HepG2 (cell line): ENCODE results near the gene VPS26A. TPM values are rescaled to one million over a fixed set of nuclear protein-coding genes. Genes with fewer than 3 reads are reported as not detected.

ENCODE experiments used
- AHDC1 ChIP-seq: sonication (generic); formaldehyde crosslinking; IDR thresholded peaks from 2 replicates; pipeline ENCODE4 v1.5.1; 2020; ENCODE audit warnings: mild to moderate bottlenecking, missing genetic modification reagents, borderline replicate concordance
- MBNL3 ChIP-seq: fragments of 250-450 bp; sonication (Bioruptor Pico); conservative IDR thresholded peaks from 2 replicates; pipeline ENCODE4 v1.8.0; 2022; ENCODE audit warnings: mild to moderate bottlenecking, inconsistent platforms
- RERE ChIP-seq: IDR thresholded peaks from 2 replicates; pipeline ENCODE4 v1.6.1; 2016; ENCODE audit warnings: low read depth, missing genetic modification reagents, missing compliant biosample characterization
- TFDP1 ChIP-seq: IDR thresholded peaks from 2 replicates; pipeline ENCODE4 v1.6.1; 2016; ENCODE audit warnings: missing compliant biosample characterization, missing genetic modification reagents, borderline replicate concordance
- ZBTB44 ChIP-seq: sonication (generic); formaldehyde crosslinking; IDR thresholded peaks from 2 replicates; pipeline ENCODE4 v1.4.0; 2020; ENCODE audit warnings: missing genetic modification reagents
- ZNF180 ChIP-seq: sonication (generic); formaldehyde crosslinking; IDR thresholded peaks from 2 replicates; pipeline ENCODE4 v1.4.0; 2020; ENCODE audit warnings: low read depth, missing genetic modification reagents, borderline replicate concordance
- ZNF33B ChIP-seq: sonication (generic); formaldehyde crosslinking; IDR thresholded peaks from 2 replicates; pipeline ENCODE4 v1.5.1; 2020; ENCODE audit warnings: mild to moderate bottlenecking, missing genetic modification reagents
- ZNF652 ChIP-seq: IDR thresholded peaks from 2 replicates; pipeline ENCODE4 v1.6.1; 2016; ENCODE audit warnings: low read depth, borderline replicate concordance
- ZNF841 ChIP-seq: sonication (generic); formaldehyde crosslinking; IDR thresholded peaks from 2 replicates; pipeline ENCODE4 v1.8.1; 2023; ENCODE audit warnings: missing genetic modification reagents, borderline replicate concordance
- polyA plus RNA-seq, 8 experiments: library from polyadenylated mRNA; depleted of rRNA in 3 of 8; stranded (reverse) in 7 of 8; unstranded in 1 of 8; fragments of >200 nt; fragmentation: Illumina TruSeq in 4 of 8; extraction: Trizol in 4 of 8; gene quantifications; 2 replicates each; pipeline versions ENCODE4 v1.2.1 to v1.2.3, GENCODE V29; 2011 to 2016; ENCODE audit warnings: low read depth in 4 of 8, missing spikeins in 1 of 8, mixed read lengths in 1 of 8; ENCODE audit not compliant: insufficient read depth in 1 of 8
- total RNA-seq, 5 experiments: library from RNA; depleted of rRNA; stranded (reverse); fragments of >200 nt; fragmentation: Illumina TruSeq; extraction: Trizol; gene quantifications; 2 replicates each; pipeline ENCODE4 v1.2.3, GENCODE V29; 2016; ENCODE audit warnings: low read depth in 1 of 5

The VPS26A gene
- total and polyA plus RNA-seq, 2 of the 13 experiments (the other 11 are each of a cell fraction or from before 2014, with no cell fraction given): 12.9 to 32.6 TPM

- no peak for TF ChIP-seq ZBTB44 (CRISPR knock-in tag)
- TF ChIP-seq ZNF33B: 0 out of 2 replicates have a peak, but pooled peaks have one; percentile 28
- TF ChIP-seq TFDP1 (CRISPR knock-in tag): peak; percentile 41; the same call in 1 of the 2 replicates
- no peak for TF ChIP-seq ZNF180 (CRISPR knock-in tag)
- no peak; the same call in 1 of the 2 replicates for TF ChIP-seq AHDC1 (CRISPR knock-in tag)
- no peak; the same call in 1 of the 2 replicates for TF ChIP-seq RERE (CRISPR knock-in tag)
- TF ChIP-seq MBNL3 (CRISPR knock-in tag): no peak
- TF ChIP-seq ZNF652 (CRISPR knock-in tag): no peak
- TF ChIP-seq ZNF841 (CRISPR knock-in tag): no peak
Measured at GRCh38 chr10:69179743-69180524, 56.0 kb downstream of the VPS26A start, which contains the start of gene SUPV3L1 (continued).
